NAMALWA (cell line): ENCODE results near the gene OGA.

Experiments used
- DNase-seq: peaks from one replicate; pipeline ENCODE4 v3.0.0-alpha.2; 2015; ENCODE audit warnings: low spot score

OGA gene

DNA sequence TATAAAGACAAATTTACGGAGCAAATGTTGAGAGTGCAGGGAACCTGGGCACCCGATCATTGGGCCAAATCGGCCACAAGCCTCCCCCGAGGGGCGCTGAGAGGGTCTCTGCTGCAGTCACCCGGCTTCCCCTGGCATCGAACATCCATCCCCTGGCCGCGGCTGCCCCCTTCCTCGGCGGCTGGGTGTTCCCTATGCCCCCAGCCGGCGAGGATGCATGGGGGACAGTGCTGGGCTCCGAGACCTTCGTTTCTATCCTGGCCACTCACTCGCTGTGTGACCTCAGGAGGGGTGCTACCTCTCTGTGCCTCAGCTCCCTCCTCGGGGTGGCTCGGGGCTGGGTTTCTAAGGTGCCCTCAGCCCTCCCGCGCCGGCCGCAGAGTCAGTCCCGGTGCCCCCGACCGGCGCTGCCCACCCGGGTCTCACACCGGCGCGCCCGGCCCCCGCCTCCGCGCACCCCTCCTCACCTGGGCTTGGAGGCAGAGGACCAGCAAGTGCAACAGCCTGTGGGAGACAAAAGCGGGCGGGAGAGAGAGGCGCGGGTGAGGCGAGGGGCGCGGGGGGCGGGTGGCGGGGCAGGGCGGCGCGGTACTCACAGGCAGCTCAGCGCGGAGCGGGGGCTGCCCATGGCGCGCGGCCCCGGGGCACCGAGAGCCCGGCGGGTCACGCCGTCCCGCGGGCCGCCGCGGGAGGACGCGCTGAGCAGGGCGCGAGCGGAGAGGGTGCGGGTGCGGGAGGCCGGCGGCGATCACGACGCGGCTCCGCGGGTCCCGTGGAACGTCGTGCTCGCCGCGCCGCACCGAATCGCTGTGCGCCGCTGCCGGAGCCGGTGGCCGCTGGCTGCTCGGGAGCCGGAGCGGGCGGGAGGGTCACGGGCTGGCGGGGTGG, 42.7 kb downstream of the OGA start, which contains the start of gene FGF8:
Gene FGF8, minus strand, starts transcription at position 842 of the 888 bp plus-strand sequence. Its CDS starts 214 bp downstream, at position 628.
- DNase-seq, result no peak

DNA sequence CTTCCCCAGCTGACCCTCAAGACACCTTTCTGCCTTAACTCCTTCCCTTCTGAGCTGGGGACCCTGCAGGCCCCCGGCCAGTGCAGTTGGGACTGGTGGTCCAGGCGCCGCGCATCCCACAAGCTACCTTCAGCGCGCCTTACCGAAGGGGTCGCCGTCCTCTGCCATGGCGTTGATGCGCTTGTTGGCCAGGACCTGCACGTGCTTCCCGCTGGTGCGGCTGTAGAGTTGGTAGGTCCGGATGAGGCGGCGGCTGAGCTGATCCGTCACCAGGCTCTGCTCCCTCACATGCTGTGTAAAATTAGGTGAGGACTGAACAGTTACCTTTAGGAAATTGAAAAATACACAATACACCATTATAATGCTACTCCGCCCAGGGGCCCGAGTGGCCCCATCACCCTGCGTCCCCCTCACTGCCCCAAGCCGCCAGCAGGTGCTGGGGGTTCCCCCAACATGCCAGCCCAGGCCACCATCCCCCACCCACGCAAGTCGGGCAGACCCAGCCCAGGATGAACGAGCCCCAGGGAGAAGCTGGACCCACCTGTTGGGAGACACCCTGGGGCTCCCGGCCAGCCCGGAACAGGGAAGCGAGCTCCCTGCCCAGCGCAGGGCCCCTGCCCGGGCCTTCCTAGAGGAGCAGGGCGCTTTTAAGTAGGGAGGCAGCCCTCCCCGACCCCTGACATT, 43.5 kb downstream of the OGA start:
- no peak for DNase-seq

DNA sequence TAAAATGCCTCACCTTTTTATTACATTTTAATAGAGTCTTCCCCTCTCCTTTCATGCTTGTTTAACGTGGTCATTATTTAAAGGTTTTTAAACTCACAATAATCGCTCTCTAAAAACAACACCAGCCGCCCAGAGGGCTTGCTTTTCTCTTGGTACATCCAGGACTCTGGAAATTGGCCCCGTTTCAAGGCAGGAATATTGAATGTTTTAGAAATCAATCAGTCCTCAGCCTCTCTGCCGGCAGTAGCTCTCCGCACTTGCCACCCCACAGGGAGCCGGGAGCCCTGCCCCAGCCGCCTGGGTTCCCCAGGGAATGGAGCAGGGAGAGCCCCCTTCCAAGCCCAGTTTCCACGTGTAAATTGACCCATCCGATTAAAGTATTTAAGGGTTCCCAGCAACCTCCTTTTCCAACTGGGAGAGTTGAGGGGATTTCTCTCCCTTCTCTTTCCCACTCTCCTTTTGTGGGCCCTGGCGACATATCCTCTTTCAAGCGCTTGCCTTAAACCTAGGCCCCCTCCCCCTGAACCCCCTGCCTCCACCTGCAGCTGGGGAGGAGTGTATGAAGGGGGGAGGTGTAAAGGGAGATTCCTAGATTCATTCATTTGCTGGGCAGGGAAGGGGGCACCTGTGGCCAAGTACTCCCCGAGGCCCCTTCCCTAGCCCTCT, 44.2 kb downstream of the OGA start:
- DNase-seq, result no peak

DNA sequence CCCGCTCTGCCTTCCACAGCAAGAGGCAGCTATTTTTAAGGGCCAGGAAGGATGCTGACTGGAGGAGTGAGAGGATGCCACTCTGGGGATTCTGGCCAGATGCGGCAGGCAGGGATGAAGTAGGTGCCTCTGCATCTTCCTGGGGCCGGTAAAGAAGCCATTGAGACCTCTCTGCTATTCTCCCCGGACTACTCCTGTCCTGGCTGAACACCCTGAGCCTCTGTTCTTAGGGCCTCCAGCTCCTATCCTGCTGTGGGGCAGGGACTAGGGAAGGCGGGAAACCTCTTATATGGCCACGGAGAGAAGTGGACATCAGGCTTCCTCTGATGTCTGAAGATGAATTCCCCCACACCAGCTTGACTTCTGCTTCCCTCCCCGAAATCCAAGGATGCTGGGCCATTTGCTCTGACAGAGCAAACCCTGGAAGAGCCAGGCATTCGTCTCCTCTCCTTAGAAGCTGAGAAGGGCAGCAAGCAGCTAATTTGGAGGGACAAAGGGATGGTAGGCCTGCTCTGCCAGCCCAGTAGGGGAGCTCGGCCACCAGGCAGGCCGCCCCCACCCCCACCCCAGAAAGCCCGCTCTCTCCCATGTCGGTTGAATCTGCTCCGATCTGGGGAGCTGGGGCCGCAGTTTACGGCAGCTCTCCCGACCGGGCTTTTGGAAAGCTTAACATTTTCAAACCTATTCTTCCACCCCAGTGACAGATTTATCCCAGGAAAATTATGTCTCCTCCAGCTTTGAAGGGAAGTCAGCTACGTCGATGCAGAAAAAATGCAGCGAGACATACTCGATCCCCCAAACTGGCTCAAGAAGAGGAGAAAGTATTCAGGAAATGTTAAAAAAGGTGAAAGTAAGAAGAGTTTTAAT, 45.1 kb downstream of the OGA start:
- DNase-seq, result no peak

DNA sequence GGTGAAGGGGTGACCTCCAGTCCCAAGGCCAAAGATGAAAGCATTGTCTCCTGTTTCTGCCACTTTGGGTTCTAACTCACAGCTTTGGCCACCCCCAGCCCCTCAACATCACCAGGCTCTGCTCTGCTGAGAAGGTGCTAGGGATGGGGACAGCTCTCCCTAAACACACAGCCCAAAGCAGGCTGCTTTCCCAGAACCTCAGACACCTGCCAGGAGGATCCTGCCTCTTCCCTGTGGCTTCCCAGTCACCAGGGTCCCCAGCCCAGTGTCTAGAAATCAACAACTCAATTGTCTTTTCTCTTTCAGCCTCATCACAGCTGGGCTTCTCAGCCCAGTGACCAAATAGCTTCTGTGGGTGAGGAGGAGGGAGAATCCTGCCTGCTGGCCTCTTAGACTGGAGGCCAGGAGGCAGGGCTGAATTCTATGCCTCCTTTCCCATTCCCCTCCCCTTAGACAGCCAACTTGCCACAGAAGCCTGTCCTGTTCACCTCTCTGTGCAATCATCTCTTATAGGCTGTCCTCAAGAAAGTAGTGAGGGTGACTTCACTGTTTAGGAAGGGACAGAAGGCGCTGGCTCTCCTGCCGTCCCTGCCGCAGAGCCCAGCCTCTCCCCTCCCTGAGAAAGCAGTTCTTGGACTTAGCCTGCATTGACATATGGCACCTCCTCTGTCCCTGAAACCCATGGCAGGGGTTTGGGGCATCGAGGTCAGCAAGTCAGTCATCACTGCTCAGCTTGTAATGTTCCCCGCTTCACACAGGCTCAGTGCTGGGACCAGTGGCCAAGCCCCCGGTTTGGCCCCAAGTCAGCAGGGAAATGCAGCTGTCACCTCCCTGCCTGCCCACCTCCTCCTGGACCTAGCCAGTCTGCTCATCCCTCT, 46.0 kb downstream of the OGA start:
- no peak for DNase-seq

DNA sequence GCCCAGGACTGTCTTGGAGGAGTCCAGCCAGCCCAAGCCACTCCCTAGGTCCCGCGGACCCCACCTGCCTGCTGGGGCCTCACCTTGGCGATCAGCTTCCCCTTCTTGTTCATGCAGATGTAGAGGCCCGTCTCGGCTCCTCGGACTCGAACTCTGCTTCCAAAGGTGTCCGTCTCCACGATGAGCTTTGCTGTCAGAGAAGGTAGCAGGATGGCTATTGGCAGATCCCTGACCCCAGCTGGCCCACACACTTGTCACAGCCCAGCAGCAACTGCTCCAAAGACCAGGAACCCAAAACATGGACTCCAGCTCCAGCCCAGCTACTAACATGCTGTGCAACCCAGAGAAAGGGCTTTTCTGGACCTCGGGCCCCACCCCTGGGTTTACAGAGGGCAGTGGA, 46.9 kb downstream of the OGA start:
- DNase-seq, result no peak

DNA sequence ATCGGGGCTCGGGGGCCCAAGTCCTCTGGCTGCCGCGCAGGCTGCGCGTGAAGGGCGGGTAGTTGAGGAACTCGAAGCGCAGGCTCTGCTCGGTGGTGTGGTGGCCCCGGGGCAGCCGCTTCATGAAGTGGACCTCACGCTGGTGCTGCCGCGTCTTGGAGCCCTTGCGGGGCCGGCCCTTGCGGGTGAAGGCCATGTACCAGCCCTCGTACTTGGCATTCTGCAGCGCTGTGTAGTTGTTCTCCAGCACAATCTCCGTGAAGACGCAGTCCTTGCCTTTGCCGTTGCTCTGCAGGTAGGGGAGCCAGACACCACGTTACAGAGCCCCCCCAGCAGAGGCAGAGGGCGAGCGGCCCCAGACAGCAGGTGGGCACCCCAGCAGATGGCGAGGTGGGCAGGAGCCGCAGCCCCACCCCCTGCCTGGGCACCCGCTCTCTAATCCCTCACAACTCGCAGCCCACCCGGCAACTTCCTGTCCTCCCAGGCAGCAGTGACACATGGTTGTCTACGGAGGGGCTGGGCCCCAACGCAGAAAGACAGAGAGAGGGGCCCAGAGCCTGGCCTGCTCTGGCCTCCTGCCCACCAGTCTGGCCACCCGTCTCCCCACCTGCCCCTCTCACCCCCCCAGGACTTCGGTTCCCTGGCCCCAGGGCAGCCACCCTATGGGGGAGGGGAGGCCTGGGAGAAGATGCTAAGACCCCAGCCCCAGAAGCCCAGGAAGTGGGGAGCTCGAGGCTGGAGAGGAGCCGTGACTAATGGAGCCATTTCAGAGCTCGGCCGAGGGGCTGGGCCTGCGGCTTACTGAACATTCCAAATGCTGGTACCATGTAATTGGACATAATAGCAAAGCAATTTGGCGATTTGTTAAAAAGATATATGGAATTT, 47.7 kb downstream of the OGA start:
- no peak for DNase-seq

DNA sequence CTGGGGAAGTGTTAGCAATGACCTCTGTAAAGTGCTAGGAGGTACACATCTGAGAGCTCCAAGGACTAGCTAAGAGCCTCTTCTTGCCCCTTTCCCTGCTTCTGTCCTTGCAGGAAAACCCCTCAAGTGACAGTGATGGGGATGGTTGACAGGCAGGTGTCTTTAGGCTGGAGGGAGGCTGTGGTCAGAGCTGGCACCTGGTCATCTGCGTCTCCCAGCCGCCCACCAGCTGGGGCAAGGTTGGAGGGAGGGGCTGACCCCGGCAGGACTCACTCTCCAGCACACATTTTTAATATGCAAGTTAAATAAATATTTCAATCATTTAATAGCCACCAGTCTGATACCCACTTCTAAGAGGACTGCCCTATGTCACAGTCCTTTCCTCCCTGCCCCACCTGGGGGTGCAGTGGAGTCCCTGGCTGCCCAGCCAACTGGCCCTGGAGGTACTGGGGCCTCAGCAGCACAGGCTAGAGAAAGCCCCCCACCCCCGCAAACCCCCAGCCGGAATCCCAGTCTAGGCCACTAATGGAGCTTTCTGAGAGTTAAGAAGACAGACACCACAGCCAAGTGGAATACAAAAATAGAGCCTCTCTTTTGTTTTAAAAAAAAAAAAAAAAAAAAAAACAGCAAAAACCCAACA, 48.6 kb downstream of the OGA start:
- DNase-seq, result no peak

DNA sequence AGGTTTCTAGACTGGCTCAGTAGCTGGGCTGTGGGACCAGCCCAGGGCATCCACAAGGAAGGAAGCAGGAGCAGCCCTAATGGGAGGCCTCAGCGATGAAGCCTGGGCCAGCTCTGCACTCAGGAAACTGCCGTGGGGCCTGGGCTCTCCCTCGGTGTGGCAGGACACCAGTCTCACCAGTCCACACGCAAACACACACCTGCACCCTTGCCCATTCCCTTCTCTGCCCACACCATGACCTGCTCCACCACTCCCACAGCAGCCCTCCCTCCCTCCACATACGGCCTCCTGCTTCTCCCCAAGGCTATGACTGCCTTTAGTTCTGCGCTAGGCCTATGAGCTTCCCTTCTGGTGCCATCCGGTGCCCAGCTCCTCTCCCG, 49.5 kb downstream of the OGA start:
- no peak for DNase-seq

DNA sequence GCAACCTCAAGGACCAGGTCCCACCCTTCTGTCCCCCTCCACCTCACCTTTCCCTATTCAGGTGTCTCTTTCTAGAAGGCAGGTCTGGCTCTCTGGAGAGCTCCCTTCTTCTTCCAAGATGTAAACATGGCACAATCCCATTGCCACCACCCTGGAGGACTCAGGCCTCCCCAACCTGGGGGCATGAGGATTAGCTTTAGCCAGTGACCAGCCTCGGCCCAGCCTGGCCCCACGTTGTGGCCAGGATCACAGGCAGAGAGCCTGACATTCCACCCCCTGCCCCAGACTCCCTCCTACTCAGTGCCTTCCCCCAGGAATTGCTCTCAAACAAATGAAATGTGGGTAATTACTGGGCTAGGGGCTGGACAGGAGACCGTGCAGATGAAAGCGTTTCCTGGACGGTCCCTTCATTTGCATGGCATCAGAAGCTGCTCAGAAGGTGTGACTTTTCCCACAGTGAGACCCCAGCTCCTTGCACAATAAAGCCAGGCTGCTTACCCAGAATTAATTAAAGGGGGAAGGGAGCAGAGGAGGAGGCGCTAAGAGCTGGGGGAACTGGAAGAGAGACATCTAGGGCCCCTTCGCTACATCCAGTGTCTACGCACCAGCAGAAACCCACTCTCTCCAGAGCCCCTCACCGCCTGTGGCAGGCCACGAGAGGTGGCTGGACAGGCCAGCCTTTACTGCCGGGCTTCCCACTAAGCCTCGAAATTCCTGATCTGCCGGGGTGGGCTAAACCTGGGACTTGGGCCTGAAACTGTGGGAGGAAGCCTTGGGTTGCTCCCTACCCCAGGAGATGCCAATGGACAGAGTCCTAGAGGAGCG, 50.1 kb downstream of the OGA start:
- no peak for DNase-seq

DNA sequence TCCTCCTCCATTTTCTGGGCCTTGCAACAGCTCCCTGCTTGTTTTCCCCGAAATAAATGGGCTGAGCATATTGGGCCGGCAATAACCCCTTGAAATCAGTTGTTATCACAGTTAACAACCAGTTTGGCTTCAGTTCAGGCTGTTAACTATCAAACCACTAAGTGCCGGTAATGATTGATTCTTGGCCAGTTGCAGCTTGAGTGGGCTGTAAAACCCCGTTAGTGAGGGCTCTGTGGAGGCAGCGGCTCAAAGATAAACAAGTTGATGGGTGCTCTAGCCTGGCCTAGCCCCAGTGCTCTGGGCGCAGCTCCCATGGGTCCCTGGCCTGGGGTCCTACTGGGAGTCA, 50.7 kb downstream of the OGA start:
- DNase-seq, result no peak

DNA sequence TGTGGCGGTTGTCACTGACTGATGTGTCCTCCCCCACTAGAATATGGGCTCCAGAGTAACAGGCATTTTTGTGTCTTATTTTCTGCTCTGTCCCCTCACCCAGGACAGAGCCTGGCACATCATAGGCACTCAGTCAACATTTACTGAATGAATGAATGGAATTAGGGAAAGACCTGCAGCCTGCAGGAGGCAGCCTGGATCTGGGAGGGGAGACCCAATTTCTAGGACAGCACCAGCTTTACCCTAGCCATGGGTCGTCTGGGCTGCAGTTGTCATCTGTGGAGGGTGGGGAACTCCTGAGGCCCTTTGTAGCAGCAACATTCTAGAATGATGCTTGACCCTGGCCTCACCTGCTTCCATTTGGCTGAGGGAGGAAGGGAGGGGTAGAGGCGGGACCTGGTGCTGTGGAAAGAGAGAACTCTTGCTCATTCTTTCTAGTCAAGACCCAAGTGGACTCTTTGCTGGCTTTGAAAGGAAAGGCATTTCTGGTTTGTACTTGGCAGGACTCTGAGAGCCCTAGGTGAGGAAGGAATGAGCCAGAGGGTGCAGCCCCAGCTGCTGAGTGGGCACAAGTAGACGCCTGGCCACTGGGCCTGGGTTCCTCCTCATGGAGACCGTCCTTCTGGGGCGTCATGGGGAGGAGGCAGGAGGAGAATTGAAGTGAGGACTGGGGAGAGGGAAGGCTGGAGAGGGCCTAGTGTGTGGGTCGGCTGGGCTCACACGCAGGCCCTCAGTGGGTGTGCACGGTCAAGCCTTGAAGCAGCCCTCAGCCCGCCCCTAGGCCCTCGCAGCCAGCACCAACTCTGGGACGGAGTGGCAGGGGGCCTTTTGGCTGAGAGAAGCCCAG, 51.3 kb downstream of the OGA start:
- DNase-seq, result no peak

DNA sequence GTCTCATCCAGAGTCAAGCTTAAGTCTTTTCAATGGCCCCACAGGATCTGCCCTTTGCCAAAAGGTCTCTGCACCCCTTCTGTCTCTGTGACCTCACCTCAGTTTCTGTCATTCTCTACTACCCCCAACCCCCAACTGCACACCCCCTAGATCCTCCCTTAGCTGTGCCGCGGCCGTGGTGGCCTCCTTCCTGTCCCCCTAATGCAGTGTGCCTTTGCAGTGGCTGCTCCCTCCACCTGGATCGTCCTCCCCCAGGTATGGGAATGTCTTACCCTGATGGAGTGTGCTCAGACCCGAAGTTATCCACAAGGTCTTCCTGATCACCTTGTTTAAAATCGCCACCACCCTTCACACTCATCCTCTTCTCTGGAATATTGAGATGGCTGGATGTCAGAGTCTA, 51.9 kb downstream of the OGA start:
- no peak for DNase-seq

DNA sequence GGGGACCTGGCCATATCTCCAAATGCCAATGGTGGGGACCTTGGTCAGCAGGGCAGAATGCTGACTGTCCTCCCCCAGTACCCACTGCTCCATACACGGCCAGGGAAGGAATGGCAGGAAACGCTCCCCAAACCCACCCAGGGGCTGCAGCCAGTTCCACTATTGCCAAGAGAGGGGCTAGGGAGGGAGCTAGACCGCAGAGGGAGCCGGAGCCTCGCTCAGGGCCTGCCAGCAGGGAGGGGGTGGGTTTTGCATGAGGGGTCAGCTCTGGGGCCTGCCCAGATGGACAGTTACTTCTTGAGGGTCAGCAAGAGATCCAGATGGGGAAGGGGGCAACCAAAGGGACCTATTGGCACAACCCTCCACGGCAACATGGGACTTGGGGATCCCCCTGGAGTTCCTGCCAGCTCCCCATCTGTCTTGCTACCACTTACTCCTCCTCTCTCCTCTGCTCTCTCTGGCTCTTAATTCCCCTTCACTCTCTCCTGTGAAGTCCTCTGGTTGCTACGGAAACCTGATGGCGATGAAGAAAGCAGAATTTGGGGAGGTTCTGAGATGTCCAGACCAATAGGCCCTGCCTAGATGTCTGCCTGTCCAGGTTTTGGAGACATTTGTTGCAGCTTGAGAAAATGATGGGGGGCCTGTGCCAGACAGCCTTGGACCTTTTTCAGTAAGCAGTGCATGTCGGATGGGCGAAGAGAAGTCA, 55.0 kb downstream of the OGA start:
- no peak for DNase-seq

DNA sequence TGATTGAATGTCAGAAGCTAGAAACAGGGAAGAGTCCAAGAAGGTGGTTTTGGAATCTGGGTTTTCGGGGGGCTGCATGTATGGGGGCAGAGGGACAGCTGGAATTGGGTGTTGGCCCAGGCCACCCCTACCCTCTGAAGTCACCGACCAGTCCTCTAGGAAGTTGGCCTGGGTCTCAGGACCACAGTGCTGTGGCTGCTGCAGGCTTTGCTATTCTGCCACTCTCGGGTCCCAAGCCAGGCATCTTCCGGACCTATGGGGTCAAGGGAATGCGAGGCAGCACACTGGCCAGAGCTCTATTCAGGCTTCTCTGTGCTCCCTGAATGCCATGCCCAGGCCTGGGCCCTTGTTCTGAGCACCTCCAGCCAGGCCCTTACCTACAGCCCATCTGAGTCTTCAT, 55.5 kb downstream of the OGA start:
- DNase-seq, result no peak

DNA sequence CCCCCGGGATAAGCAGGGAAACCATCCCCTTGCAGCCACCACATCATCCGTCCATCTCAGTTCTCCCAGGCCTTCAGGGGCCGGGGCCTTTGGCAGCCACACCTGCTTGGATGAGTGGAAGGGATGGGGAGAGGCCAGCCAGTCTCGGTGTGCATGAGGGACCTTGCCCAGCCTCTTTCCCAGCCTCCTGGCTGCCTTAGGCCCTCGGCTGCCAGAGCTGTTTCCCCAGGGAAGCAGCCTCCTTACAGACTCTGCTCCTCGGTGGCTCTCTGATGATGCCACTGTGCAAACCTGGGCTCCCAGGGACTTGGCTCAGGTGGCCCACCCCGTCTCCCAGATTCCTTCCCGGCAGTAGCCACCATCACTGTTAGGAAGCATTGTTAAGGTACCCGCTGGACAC, 57.0 kb downstream of the OGA start:
- no peak for DNase-seq

DNA sequence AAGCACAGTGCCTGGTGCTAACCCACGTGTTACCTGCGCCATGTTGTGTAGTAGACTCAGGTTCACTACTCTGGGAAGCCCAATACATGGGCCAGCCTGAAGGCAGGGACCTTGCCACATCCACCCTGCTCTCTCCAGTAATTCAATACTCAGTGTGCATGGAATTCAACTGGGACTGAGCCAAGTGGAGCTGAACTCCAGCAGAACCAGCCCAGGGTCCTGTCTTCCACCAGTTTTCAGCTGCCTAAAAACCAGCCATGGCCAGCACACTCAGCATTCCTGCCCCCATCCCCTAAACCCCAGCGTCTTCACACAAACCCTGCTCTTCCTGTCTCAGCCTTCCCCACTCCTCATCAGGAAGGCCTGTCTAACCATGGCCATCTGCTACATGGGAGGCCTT, 57.7 kb downstream of the OGA start:
- DNase-seq, result no peak
